GM12891 (cell line): Measurements from ENCODE around the gene C21orf91. TPM values are rescaled to one million over a fixed set of nuclear protein-coding genes. Genes with fewer than 3 reads are reported as not detected.
A peak's percentile ranks its signal among the peaks of the same experiment; 100 is the strongest.

ENCODE experiments used
- DNase-seq: peaks from one replicate; pipeline ENCODE4 v3.0.0; 2011; ENCODE audit warnings: low spot score; ENCODE audit not compliant: insufficient read length
- FAIRE-seq: peaks from 2 replicates; lab custom pipeline; 2011; peaks lifted over from hg19 to GRCh38; lab: Jason Lieb, UNC
- PAX5 ChIP-seq: IDR thresholded peaks from 2 replicates; pipeline ENCODE4 v1.6.1; 2011; ENCODE audit warnings: low read length, moderate library complexity, mild to moderate bottlenecking; ENCODE audit not compliant: insufficient read depth, severe bottlenecking
- POLR2A ChIP-seq: IDR thresholded peaks from 2 replicates; pipeline ENCODE4 v1.6.1; 2011; ENCODE audit warnings: low read depth, low read length, control low read depth
- POLR2AphosphoS5 ChIP-seq: IDR thresholded peaks from 2 replicates; pipeline ENCODE4 v1.6.1; 2011; ENCODE audit warnings: low read depth, low read length, control low read depth
- POU2F2 ChIP-seq: IDR thresholded peaks from 2 replicates; pipeline ENCODE4 v1.6.1; 2011; ENCODE audit warnings: low read depth, mild to moderate bottlenecking, control low read depth, low read length, moderate library complexity
- SPI1 ChIP-seq: IDR thresholded peaks from 2 replicates; pipeline ENCODE4 v1.6.1; 2011; ENCODE audit warnings: low read depth, low read length, control low read depth
- TAF1 ChIP-seq: IDR thresholded peaks from 2 replicates; pipeline ENCODE4 v1.6.1; 2011; ENCODE audit warnings: low read depth, low read length, control low read depth
- polyA plus RNA-seq: library from polyadenylated mRNA; unstranded; fragments of >200 nt; gene quantifications from one replicate; pipeline ENCODE4 v1.2.1, GENCODE V29; 2012; ENCODE audit warnings: low read depth, missing spikeins, inconsistent platforms; ENCODE audit not compliant: missing spikeins

Gene C21orf91
- polyA plus RNA-seq, result 11.2 TPM

DNA sequence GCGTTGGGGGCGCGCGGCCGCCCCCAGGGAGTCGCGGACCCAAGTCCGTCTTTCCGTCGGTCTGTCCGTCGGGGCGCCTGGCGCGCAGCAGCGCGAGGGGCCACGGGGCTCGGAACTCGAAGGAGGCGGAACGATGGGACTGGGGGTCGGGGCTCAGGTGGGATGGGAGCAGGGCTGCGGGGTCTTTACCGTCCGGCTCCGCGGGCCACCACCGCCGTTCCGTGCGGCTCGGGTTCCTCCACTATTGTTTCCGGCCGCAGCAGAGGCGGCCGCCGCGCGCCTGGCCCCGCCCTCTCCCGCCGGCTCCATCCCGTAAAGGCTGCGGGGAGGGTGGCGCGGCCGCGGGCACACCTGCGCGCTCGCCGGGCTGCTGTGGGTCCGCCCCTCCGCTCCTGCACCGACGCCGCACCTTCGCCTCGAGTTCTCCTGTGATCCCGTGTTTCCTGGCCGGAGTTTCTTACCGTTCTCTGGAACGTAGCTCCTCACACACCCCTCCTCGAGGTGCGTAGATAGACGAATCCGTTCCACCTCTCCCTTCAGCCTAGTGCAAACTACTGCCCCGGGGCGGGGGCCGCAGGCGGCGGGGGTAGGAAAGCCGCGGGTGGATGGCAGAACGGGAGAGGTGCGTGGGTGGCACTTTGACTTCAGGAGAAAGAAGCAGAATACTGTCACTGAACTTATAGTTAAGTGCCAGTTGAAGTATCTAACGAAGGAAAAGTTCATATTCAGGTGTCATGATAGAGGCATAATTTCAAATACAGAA is at the start of gene C21orf91:
Gene C21orf91 (minus strand): TSS at position 243 of the 763 bp plus-strand sequence. CDS start 1,038 bp downstream, outside the sequence.
- FAIRE-seq, result peak; percentile 93

DNA sequence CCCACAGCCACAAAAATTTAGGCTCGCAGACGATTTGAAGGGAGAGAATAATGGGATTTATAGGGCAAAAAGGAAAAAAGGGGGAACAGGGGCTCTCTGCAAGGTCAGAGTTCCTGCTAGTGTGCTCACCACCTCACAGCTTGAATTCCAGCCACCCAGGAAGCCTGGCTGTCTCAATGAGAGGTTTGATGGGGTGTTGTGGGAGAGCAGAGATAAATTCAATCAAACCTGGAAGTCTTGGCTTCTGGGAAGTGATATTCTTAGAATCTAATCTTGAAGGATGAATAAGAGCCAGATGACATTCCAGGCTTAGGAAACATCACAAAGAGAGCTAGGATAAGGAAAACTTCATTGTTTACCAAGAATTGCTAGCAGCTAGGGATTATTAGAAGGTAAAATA is 47.4 kb upstream of the C21orf91 start:
- FAIRE-seq (no peak), DNase-seq (no peak)
- no peak for TF ChIP-seq SPI1

More for the DNA sequence above, at the start of gene C21orf91:
- TF ChIP-seq SPI1 (no peak), POLR2A (peak; percentile 93), POLR2AphosphoS5 (peak; percentile 93), TAF1 (peak; percentile 99), PAX5 (no peak), POU2F2 (peak; percentile 72; the same call in 1 of the 2 replicates)
- peak; percentile 61 for DNase-seq

DNA sequence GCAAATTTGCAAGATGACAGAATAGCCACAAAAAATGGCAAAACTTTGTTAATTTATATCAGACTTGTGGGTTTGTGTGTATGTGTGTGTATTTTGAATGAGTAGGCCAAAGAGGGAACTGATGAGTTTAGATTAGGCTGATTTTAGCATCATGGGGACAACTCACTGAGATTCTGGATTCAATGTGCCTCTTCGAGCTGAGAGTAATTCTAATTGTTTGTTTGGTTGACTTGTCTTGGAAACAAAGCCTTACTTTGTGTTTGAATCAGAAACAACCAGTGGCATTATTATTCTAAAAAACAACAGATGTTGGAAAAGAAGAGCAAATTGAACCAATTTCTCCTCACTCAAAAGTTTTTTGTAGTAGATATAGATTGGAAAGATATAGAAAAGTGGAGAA is 40.5 kb upstream of the C21orf91 start:
- FAIRE-seq (no peak), DNase-seq (no peak)
- TF ChIP-seq POLR2A (no peak), POLR2AphosphoS5 (no peak), PAX5 (no peak)

DNA sequence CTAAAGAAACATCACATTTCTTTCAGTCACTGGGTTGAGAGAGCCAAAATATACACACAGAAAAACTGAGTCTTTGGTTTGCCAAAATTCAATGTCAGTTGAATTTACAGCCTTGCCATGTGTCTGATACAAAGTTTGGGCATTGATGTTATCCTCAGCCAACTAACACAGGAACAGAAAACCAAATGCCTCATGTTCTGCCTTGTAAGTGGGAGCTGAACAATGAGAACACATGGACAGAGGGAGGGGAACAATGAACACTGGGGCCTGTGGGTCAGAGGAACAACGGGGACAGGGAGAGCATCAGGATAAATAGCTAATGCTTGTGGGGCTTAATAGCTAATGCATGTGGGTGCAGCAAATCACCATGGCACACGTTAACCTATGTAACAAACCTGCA is 39.6 kb upstream of the C21orf91 start:
- TF ChIP-seq POU2F2, result no peak
- TF ChIP-seq POLR2AphosphoS5, result no peak
- TF ChIP-seq SPI1, result no peak
- no peak for TF ChIP-seq POLR2A
- TF ChIP-seq PAX5, result no peak
- no peak for TF ChIP-seq TAF1
- no peak for FAIRE-seq
- DNase-seq, result no peak

DNA sequence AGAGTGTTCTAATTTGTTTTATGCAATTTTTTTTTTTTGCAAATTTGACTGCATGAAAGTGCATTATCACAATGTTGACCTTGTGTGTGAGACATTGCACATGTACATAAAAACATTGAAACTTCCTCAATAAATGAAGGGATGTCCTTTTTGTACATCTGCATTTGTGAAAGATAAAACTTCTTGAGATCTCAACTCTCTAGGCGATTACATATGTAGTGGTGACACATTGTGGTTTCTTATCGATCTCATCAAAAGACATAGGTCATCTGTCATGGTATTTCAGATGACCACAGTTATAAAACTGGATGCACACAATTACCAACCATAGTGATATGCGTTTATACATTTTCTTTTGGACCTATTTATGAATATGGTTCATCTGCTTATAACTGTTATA is 35.6 kb upstream of the C21orf91 start:
- TF ChIP-seq POLR2AphosphoS5, result no peak
- TF ChIP-seq TAF1, result no peak
- TF ChIP-seq PAX5, result no peak
- TF ChIP-seq POU2F2, result no peak
- no peak for TF ChIP-seq SPI1
- no peak for TF ChIP-seq POLR2A
- FAIRE-seq, result no peak
- no peak for DNase-seq

- DNase-seq, result no peak
- FAIRE-seq, result no peak
- TF ChIP-seq PAX5, result no peak
- no peak for TF ChIP-seq POU2F2
- TF ChIP-seq POLR2AphosphoS5, result no peak
- no peak for TF ChIP-seq POLR2A
- no peak for TF ChIP-seq TAF1
- no peak for TF ChIP-seq SPI1
These were observed 34.5 kb upstream of the C21orf91 start for GRCh38 chr21:17853393-17854275.

DNA sequence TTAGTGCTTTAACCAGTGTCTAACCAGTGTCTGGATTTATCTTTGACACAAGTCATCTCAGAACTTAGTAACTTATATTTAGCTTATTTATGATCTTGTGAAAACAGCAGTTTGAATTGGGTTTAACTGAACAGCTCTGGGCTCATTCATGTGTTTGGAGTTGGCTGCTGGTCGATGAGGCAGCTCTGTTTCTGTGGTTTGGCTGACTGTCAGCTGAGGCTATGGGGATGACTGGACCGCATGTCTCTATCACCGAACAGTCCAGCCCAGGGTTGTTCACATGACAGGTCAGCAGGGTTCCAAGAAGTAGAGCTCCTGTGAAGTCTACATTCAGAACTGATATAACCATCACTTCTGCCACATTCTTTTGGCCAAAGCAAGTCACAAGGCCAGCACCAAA is 29.1 kb upstream of the C21orf91 start:
- DNase-seq, result peak; percentile 13
- peak; percentile 37 for TF ChIP-seq PAX5
- no peak for TF ChIP-seq TAF1
- TF ChIP-seq POU2F2, result 0 out of 2 replicates have a peak, but pooled peaks have one; percentile 29
- 0 out of 2 replicates have a peak, but pooled peaks have one; percentile 21 for TF ChIP-seq POLR2A
- FAIRE-seq, result peak; percentile 90

DNA sequence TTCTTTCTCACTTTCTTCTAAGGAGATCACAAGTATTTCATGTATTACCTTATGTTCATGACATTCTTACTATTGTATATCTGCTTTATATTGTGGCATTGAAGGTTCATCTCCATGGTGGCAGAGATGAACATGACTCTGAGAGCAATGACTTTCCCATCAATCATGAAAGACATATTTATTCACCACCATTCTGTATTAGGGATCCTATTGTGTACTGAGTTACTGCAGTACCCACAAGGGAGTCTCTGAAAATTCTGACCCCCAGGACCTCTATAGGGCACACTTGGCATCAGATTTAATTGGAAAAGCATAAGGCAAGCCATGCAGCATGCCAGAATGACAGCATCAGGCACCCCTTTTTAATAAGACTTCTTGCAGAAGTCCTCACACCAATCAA is 21.9 kb upstream of the C21orf91 start:
- FAIRE-seq, result no peak
- no peak for TF ChIP-seq PAX5
- TF ChIP-seq SPI1, result no peak
- no peak for TF ChIP-seq TAF1
- no peak for TF ChIP-seq POU2F2
- TF ChIP-seq POLR2A, result no peak
- TF ChIP-seq POLR2AphosphoS5, result no peak

GRCh38 chr21:17834639-17835354 is 15.6 kb upstream of the C21orf91 start:
- peak; percentile 89 for TF ChIP-seq SPI1
- no peak for TF ChIP-seq POLR2A
- DNase-seq, result peak; percentile 7
- peak; percentile 23 for FAIRE-seq

More for the DNA sequence above, 21.9 kb upstream of the C21orf91 start:
- DNase-seq, result no peak

DNA sequence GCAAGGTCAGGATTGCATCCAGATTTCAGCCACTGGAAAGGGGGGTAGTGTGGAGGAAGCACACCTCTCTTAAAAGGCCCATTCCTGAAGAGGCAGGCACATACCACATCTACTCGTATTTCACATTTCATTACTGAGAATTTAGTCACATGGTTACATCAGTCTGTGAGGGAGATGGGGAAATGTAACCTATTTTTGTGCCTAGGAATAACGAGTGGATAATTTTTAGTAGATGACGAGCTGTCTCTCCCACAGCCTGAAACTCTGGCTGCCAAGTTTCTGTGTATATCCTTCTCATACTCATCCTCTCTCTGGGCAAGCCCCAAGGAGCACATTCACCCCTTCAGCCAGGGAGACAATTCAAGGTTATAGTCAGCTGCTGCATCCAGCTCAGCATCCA is 10.3 kb upstream of the C21orf91 start:
- DNase-seq (no peak), FAIRE-seq (peak; percentile 55)
- TF ChIP-seq POU2F2, result no peak
- TF ChIP-seq PAX5, result no peak
- TF ChIP-seq TAF1, result no peak
- TF ChIP-seq SPI1, result no peak
- no peak for TF ChIP-seq POLR2A
